Amygdala (tissue), 56 donors: ENCODE data around the gene ARRDC1.
"Not testable (repeated sequence)": the region's sequence is repeated elsewhere in the genome, so short reads cannot be mapped to it uniquely, and the experiment has no call there.

Experiments
- DNase-seq, 56 donors: peaks; one replicate each; lab custom pipeline; 2025; lab: John Stamatoyannopoulos, UW

Gene ARRDC1

GRCh38 chr9:137611623-137612609 lies 6.4 kb downstream of the ARRDC1 start:
- DNase-seq = no peak

DNA sequence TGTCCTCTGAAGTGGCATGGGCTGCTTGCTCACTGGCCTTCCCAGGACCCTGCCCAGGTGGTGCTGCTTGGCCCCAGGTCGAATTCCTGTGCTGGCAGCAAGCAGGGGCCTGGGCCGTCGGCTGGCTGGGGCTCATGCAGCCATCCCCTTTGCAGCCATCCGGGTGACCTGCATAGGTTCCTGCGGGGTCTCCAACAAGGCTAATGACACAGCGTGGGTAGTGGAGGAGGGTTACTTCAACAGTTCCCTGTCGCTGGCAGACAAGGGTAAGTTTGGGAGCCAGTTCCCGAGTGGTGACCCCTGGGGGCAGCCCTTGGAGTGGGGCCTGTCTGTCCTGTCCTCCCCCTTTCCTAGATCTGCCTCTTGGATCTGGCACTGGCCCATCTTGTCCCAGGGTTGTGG lies 7.3 kb downstream of the ARRDC1 start:
- DNase-seq = no peak

GRCh38 chr9:137613259-137613658 lies 7.8 kb downstream of the ARRDC1 start:
- no peak for DNase-seq

GRCh38 chr9:137613738-137614523 lies 8.4 kb downstream of the ARRDC1 start:
- no peak for DNase-seq

DNA sequence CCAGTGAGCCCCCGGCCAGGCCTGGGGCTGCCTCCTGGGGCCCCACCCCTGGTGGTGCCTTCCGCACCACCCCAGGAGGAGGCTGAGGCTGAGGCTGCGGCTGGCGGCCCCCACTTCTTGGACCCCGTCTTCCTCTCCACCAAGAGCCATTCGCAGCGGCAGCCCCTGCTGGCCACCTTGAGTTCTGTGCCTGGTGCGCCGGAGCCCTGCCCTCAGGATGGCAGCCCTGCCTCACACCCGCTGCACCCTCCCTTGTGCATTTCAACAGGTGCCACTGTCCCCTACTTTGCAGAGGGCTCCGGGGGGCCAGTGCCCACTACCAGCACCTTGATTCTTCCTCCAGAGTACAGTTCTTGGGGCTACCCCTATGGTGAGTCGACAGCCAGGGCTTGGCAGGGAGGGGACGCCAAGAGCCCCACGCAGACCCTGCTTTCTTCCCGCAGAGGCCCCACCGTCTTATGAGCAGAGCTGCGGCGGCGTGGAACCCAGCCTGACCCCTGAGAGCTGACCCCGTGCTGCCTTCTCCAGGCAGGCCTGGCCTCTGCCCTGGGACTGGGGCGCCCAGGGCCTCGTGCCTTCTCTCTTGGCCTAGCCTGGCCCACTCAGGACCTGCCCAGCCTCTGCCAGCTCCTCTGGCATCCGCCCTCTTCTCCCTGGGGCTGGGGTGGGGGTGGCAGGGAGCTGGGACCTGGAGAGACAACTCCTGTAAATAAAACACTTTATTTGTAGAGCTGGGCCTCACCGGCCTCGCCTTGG lies 9.3 kb downstream of the ARRDC1 start:
- DNase-seq = no peak

DNA sequence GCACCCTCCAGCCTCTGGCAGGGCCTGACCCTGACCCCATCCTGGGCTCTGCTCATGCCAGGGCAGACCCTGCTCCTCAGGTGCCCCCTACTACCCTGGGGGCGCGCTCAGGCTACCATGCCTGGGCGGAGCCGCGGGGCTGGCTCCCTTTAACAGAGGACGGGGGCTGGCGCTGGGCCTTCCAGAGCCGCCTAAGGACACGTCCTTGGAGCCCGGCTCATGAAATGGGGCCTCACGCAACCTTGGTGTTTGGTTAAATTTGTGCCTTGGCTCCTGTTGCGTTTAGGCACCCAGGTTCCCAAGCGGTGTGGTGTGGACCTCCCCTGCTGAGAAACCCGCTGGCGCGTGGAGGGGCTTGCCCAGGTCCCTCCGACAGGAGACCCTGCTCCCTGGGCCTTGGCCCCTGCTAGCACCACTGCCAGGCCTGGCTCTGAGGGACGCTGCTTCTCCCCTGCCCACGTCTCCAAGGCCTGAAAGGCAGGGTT lies 9.9 kb downstream of the ARRDC1 start:
- DNase-seq = no peak

DNA sequence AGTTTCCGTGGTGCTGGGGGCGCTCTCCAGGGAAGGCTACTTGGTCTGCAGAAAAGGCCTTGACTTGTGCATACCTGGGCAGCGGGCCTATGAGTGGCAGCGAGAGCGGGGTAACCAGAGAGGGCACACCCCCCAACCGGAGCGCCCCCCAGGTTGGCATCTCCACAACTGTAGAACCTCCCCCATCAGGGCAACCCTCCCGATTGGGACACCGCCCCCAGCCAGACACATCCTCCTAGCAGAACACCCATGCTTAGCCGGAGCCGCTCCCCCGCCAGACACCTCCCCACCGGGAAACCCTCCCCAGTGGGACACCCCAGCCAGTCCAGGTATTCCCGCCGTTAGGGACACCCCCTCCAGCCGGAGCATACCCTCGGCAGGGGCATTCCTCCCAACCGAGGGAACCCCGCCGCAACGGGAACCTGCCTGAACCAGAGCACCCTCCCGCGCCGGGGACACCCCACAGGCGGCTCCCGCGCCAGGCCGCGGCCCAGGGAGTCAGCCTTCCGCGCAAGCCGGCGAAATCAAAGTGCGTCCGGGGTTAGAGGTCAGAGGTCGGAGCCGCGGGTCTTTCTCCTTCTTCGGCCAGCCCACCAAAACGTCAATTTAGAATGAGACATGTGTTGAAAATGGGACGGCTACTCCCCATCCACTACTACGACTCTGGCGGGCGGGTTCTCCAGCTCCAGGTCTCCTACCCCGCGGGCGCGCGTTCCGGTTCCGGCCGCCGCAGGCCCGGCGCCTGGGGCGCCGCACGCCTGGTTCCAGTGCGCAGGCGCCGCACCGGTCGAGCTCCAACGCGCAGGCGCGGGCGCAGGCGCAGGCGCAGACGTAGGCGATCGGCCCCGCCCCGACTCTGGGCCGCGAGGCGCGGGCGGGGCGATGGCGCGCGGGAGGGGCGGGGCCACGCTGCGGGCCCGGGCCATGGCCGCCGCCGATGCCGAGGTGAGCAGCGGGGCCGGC lies 12.9 kb downstream of the ARRDC1 start, which contains the start of gene EHMT1:
EHMT1 (plus strand) TSS at position 901 of the 963 bp plus-strand sequence; CDS start at position 925, 24 bp downstream.
- peak in 50 of 56 donors; percentile 49 to 94 (median 81) for DNase-seq

DNA sequence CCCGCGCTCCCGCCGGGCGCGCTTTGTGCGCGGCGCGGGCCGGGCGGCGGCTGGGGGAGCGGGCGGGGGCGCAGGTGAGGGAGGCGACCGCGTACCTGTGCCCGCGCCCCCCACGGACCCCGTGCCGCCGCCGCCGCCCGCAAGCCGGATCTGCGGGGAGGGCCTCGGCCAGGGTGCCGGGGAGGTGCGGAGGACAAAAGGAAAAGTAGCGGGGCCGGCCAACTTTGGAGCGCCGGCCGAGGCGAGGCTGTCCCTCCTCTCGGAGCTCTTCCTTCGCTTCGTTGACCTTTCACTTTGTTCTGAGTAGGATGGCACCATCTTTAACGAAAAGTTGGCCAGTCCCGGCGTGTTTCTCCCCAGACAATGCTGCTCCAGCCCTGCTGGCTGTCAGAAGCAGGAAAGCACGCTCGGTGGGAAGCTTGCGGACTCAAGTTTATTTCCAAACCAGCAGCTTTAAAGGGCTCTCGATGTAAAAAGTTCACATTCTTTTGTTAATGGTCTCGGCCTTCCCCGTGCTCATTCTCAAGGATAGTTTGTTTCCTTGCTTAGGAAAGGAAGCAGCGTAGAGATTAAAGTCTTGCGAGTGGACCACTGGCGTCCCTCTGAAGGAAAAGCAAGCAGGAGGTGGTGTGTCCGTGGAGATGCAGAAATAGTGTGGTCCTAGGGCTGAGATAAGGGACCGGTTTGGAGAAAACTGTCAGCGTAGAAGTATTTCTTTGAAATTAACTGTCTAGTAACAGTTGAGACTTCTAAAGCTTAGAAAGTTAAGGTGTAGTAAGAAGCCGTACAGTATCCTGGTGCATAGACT lies 14.0 kb downstream of the ARRDC1 start:
- DNase-seq = no peak

DNA sequence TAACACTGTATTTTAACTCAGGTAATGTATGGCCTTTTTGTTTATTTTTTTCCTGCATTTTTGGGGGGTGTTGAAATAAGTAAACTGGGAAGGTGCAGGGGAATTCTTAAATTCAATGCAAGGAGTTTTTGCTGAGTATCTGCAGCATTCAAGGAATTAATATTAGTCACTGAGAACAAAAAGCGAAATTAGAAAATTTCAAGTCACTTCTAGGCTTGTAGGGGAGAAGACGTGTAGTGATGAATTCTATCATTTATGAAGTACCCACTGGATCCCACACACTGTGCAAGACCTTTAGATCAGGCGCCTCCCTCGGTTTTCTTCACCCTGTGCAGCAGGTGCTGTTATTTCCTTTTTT lies 14.5 kb downstream of the ARRDC1 start:
- no peak for DNase-seq

DNA sequence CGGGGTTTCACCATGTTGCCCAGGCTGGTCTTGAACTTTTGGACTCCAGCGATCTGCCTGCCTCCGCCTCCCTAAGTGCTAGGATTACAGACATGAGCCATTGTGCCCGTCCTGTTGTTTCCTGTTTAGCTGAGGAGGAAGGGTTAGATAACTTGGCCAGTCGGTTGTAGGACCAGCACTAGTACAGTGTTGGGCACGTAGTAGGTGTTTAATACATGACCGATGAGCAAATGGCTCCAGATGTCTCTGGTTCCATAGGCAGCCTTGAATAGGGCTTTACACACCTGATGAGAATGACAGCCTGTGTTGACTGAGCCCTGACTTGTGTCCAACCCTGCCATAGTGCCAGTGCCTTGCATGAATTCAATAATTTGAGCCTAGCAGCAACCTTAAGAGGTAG lies 15.1 kb downstream of the ARRDC1 start:
- DNase-seq = no peak

- DNase-seq = no peak
These were observed 15.8 kb downstream of the ARRDC1 start for GRCh38 chr9:137621131-137621757.

- DNase-seq = not testable (repeated sequence)
These were observed 16.7 kb downstream of the ARRDC1 start for GRCh38 chr9:137622211-137622610.

- no peak for DNase-seq
These were observed 21.0 kb downstream of the ARRDC1 start for GRCh38 chr9:137626464-137626863.

- DNase-seq = not testable (repeated sequence)
These were observed 21.9 kb downstream of the ARRDC1 start for GRCh38 chr9:137627406-137627805.

DNA sequence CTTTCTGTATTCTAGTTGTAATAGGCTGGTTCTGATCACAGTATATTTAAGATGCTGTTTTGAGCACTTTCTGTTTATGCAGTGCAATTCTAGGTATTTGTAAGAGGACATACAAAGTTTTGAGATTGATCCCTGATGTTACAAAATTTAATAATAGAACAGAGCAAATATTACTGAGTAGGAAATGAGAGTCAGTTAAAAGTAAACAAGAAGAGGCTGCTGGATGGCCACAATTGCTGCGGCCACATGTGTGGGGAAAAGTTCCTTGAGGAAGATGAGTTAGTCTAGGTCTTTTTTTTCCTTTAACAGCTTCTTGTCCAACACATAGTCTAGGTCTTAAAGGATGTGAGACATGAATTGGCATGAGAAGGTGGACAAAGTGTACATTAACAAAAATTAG lies 24.6 kb downstream of the ARRDC1 start:
- DNase-seq = no peak

DNA sequence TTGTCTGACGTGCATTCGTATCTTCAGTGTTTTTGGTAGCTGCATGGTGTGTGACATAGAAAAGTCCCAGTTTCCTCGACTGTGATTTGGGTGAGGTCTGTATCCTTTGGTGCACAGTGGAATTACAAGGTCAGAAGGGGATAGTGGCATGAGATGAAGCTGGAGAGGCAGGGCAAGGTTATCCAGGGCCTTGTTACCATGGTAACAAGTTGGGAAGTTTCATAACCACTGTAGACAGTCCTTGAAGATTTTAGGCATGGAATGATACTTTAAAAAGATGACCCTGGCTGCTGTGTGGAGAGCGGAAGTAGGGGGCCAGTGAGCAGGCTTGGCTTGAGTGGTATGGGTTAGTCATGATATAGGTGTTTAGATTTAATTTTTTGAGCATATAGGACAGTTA lies 25.2 kb downstream of the ARRDC1 start:
- no peak for DNase-seq

- DNase-seq = no peak
These were observed 26.1 kb downstream of the ARRDC1 start for GRCh38 chr9:137631345-137632229.
